Smooth muscle cell of the brain vasculature (primary cell): ENCODE results near the gene KRT77.

Source experiments
- DNase-seq: peaks from one replicate; pipeline ENCODE4 v3.0.0-alpha.2; 2012; ENCODE audit warnings: low read depth, low spot score

KRT77 gene

DNA sequence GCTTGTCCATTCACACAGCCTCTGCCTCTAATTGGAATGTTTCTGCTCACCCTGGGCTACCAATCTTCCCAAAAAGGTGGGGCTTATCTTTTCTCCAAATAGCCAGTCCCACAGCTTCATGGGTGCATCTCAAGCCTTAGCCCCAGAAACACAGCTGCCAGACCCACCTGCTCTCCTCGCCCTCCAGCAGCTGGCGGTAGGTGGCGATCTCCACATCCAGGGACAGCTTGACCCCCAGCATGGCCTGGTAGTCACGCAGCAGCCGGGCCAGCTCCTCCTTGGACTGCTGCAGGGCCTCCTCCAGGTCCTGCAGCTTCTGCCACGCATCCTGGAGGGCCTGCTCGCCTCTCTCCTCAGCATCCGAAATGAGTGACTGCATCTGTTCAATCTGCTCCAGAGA is 11.1 kb downstream of the KRT77 start:
- no peak for DNase-seq

DNA sequence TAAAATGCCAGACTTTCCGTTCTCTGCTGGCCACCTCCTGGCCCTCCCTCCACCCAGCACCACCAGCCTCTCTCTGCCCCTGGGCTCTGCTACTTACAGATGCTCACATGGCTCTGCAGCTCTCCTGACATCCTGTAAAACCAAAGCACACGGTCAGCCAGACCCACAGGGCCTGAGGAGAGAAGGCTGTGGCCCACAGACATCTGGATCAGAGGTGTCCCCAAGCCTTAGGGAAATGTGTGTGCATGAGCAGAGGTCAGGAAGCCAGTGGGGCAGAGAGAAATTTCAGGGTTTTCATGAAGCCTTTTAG is 11.5 kb downstream of the KRT77 start:
- no peak for DNase-seq

DNA sequence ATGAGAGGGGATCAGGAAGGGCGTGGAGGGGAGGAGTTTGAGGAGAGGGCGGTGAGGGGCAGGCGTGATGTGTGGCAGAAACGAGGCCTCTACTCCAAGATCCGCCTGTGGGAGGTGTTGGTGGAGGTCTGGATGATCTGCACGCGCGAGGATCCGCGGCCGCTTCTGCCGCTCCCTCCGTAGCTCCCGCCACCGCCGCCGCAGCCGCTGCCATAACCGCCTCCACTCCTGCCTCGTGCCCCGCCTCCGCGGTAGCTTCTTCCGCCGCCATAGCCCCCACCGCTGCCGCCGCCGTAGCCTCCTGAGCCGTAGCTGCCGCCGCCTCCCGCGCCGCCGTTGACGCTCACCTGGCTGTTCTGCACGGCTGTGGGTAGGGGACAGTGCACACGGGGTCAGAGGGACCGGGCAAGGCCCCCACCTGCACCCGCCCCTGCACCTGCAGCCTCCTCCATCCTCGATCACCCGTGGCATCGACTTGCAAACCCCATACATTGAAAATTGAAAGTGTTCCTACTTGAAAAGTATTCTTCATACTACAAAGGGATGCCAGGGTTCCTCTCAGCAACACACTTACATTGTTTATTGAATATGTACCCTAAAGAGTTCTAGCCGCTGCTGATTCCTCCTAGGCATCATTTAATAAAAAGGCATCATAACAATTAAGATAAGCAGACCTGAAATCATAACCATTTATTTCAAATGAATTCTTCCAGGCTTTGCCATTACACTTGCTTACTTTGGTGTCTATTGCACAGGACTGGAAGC is 12.1 kb downstream of the KRT77 start:
- DNase-seq, result no peak

DNA sequence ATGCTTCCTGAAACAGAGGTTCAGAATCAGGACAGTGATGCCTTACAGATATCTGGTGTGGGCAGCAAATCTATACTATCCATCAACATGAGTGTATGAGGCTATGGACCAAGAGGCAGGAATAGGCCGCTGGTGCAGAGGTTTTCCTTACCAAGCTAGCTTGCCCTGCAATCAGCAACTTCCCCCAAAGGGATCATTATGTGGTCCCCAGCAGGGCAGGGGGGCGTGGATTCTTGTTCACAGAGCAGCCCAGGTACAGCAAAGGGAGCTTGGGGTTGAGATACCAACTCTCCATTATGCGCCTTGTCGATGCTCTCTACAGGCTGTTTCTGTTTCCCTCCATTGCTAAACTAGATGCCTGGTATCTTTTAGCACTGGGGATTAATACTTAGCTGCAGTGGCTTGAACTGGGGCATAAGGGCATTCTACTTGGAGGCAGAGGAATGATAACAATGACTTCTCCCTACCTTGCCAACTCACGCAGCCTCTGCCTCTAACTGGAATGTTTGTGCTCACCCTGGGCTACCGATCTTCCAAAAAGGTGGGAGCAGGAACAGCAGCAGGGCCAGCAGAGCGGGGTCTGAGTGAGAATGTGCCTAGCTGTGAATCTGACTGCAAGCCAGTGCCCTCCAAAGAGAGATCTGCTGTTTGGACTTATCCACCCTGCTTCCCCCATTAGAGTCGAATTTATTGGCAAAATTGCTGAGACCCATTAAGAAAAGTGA is 12.8 kb downstream of the KRT77 start:
- DNase-seq, result no peak

DNA sequence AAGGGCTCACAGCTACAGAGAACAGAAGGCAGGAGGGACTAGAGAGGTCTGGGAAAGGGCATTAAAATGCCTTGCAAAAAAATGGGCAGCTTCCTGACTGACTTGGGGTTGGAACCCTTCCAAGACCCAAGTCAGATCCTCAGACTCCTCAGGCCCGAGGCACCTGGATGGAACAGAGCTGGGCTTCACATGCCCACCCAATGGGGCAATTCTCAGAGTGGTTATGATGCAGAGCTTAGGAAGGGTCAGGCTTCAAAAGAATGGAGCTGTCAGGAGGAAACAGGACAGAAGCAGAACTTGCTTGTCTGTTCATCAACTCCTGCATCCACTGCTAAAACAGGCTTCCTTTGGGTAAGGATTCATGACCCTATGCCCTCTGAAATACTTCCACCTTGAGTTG is 13.4 kb downstream of the KRT77 start:
- no peak for DNase-seq

DNA sequence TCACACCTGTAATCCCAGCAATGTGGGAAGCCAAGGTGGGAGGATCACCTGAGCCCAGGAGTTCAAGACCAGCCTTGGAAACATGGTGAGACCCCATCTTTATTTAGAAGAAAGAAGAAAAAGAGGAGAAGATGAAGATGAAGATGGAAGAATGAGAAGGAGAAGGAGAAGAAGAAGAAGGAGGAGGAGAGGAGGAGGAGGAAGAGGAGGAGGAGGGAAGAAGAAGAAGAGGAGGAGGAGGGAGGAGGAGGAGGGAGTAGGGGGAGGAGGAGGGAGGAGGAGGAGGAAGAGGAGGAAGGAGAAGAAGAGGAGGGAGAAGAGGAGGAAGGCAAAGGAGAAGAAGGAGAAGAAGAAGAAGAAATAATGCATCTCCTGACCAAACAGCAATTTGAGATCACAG is 14.1 kb downstream of the KRT77 start:
- DNase-seq, result no peak

DNA sequence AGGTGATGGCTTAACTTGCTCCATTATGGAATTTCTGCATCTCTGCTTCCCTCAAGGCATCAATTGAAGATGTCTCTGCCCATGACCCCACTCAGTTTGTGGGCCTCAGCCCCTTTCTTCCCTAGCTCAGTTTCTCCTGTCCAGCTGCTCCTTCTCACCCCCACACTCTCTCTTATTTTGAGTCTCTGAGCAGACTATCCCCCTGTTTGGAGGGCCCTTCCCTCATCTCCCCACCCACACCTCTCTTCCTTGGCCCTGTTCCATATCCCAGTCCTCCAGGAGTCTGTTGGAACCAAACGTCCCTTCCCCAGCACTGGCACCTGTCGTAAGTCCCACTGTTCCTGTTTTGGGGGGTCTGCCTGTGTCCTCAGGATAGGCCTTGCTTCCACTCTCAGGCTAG is 14.8 kb downstream of the KRT77 start:
- no peak for DNase-seq

DNA sequence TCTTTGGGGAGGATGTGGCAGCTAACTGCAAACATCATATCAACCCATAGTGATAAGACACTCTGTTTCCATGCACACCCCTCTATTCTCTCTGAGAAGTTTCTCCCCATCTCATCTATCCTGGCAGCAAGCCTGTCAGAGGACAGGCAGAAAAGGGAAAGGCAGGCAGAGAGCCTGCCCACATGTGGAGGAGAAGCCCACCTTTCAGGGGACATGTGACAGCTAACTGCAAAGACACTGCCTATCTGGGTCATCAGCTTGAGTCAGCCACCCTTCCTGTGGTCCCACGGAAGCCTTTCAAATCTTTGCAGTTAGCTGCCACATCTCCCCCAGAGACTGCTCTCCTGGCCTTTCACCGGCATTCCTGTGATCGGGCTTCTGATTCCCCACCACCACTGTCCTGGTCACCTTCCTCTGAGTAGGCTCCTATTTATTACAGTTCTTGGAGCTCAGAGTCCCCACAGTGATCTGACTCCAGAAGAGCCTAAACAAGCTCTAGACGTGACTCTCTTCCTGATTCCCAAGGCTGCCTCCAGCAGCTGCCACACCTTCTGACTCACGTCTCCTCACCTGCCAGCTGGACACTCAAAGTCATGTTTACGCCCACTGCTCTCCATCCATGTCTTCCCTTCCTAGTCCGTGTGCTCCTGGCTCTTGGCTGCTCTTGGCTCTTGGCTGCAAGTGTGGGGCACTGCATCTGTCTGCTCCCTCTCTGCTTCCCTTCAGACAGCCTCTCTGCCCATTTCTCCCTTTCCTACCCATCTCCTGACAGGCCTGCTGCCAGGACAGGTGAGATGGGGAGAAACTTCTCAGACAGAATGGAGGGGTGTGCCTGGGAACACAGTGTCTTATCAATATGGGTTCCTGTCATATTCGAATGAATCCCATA is 15.6 kb downstream of the KRT77 start:
- DNase-seq, result no peak

DNA sequence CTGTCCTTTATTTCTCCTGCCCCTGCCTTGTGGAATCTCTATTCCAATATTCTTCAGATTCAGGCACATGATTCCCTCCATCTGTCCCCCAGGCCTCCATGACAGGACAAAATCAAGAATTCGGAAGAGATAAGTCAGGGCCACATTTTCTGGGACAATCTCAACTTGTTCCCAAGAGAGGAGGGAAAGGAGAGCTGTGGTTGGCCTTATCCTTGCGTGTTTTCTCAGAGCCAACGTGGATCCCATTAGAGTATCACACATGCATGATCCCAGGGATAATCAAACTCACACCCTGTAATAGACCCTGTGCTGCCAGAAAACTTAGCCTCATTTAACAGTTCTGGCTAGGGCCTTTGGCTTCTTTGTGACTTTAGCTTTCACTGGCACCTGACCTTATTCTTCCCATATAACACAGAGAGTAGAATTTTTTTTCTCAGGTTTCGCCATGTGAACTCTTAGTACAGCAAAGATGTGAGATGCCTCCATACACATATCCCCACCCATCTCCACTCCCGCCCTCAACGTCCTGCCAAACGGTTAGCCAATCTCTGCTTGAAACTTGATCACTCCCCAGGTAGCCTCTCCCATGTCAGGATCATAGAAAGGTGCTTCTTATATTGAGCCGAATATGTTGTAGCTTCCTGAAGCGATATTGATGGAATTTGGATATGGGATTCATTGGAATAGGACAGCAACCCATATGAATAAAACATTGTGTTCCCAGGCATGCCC is 16.4 kb downstream of the KRT77 start:
- DNase-seq, result no peak

DNA sequence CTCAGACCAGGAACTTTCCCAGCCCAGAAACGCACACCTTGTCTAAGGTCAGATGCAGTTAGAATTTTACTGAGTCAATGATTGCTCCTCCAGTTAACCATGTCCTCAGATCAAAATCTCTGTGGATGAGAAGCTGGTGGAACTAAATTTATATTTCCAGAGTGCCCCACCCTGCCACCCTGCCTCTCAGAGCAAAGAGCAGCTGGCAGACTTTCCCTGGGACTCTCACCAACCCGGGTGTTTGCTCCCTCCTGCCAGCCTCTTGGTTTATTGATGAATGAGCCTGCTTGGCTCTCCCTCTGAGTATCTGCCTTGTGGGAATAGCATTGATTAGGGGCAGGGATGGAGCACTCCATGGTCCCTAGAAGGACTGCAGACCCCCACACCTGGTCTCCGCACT is 17.3 kb downstream of the KRT77 start:
- no peak for DNase-seq

DNA sequence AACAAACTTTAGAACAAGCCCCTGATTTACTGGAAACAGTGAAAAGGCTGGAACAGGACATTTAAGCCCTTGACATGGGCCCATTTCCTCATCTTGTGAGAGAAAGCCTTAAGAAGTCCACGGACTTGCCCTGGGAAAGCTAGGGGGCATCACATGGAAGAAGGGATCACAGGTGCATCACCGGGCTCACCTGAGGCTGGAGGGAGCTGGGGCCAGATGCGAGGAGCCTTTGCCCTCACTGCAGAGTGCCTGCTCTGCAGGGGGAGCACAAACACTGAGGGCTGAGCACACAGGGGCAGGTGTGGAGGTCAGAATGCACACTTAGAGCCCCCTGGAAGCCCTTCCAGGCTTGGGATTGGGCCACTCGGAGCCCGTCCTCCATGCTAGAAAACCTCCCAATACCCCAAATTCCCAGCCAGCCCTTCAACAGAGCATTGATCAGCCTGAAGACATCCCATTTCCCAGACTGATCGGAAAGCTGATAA is 17.9 kb downstream of the KRT77 start:
- no peak for DNase-seq

DNA sequence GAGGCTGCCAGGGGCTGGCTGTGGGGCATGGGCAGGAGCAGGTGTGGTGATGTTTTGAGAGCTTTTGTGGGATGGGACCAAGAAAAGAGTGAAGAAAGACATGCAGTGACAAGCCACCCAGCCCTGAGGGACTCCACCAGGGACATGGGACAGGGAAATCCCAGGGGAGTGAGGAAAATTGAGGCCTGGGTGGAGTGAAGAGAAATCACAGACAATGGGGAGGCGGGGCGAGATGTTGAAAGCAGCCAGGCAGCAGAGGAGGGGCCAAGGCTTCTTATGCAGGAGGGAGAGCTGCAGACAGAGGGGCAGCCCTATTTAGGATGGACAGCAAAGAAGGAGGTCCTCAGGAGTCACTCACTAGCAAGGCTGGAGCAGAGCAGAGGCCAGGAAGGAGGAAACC is 18.9 kb downstream of the KRT77 start:
- no peak for DNase-seq

DNA sequence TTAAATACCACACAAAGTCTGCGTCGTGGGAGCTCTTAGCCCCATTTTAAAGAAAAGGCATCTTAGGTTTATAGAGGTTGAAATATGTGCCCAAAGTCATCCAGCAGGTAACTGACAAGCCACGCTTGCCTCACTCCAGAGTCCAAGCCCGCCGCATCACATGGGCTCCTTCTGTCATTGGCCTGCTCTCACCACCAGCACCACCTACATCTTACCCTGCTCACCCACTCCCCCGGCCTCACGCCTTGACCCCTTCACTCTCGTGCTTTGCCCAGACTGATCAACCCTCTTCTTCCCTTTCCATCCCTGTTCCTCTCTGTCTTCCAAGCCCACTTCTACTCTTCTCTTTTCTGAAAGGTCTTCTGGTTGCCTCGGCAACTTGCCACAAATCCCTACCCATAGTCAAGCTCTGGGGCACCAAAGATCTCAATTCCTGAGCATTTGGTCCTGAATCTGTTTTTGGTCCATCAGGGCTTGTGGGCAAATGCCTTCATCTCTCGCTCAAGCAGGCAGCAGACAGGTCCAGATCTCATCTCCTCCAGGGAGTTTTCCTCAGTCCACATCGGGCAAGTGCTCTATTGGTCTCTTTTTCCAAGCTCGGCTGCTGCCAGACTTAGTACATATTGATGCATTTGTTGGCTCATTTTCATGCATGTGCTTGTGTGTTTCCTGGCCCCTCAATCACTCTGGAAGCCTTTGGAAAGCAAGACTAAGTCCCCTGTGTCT is 19.6 kb downstream of the KRT77 start:
- DNase-seq, result no peak

DNA sequence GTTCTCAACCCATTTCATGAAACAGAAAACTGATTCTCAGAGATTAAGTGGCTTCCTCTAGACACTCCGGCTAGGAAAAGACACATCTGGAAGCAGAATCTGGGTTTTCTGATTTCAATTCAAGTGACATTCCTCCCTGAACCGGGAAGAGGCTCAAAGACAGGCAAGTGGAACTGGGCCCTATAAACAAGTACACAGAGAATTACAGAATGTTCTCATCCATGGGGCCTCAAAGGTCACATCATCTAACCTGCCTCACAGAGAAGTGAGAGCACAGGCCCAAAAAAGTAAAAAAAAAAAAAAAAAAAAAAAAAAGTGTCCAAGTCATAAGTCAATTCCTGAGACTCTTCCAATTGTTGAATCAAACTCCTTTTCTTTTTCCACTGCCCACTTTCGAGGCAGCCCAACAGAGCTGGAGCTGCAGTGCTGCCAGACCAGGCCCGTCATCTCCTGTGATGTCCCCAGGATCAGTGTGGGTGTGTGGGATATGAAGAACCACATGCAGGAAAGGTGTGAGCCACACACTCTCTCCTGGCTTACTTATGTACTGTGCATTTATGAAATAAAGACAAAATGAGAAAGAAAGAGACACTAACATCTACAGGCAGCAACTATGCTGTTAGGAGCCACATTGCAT is 20.3 kb downstream of the KRT77 start:
- DNase-seq, result no peak

DNA sequence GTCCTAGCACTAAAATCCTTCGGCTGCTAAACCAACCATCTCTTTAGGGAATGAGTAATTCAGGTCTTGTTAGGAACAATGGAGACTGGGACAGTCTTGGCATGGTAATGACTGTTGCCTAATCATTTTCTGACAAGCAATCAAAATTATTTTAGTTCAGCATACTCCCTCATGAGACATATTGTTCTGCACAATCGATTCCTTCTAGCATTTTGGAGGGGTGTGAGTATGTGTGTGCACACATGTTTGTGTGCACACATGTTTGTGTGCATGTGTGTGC is 21.0 kb downstream of the KRT77 start:
- no peak for DNase-seq

DNA sequence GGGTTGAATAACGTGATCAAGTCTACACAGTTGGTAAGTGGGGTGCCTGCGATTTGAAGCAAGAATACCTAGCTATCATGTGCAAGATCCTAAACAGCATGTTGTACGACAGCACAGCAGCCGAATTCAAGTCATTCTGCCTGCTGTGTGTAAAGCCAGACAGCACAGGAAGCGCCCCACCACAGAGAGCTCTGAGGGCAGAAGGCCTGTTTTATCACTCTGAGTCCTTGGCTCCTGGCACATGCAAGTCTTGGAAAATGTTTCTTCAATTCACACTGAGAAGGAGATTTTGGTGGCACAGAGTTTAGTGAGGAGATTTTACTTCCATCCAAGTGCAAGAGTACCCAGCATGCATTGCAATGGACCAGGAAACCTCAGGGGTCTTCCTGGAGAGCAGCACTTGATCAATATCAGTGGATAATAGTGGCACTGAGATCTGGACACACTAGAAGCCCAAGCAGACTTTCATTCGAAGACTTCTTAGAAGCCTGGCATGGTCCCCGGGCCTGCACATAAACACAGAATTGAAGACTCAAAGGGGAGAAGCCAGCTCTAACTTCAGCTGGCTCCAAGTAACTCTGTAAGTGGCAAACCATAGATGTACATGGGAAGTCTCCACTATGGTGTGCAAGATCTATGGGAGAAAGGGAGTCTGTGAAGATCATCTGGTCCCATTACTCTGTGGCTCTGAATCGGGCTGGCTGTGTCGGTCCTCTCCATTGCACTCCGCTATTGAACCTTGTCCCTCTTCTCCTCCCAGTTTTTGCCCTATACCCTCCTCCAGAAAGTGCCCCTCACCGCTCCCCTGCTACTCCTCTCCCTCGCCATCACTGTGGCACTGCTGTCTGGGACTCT is 21.6 kb downstream of the KRT77 start:
- no peak for DNase-seq

DNA sequence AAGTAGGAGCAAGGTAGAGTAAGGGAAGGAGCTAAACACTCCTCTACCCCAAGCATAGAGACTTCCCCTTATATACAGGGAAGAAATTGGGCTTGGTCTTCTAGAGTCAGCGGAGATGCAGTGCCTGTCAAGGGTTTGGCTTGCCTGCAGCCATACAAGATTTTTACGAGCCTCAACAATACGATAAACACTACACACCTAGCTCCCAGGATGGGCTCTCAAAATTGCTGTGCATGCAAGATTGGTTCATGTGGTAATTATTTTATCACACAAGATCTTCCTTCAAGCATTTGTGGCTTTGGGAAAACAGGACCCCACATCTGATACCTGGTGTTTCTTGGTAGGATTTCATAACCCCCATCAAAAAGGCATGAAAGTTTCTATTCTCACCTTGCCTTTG is 23.0 kb downstream of the KRT77 start, which contains the start of gene KRT1:
Gene KRT1 (minus strand): TSS at position 45 of the 400 bp plus-strand sequence. CDS start 59 bp downstream, outside the sequence.
- DNase-seq, result no peak

DNA sequence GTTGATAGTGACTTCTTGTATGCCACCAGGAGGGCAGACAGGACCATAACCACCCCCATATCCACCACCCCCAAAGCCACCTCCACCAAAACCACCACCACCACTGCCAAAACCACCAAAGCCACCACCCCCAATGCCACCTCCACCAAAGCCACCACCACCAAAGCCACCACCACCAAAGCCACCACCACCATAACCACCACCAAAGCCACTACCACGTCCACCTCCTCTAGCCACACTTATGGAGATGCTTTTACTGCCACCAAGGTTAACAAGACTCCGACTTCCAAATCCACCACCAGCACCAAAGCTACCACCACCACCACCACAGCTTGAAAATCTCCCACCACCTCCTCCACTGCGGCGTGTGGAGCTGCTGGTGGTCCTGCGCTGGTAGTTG is 23.4 kb downstream of the KRT77 start:
- DNase-seq, result no peak

DNA sequence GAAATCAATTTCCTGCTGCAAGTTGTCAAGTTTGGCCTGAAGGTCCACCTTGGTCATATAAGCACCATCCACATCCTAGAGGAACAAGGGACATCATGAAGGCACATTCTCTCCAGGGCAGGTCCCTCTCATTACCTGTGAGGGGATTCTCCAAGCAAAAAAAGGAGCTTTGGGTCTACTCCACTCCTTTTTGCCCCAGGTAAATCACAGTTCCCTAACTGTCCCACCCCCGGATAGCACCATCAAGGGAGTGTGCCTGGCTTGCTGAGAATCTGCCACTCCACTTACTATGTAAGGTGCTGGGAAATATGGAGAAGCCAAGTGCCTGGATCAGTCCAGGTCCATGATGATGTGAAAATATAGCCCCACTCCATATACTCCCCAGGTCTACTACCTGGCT is 25.7 kb downstream of the KRT77 start:
- DNase-seq, result no peak

DNA sequence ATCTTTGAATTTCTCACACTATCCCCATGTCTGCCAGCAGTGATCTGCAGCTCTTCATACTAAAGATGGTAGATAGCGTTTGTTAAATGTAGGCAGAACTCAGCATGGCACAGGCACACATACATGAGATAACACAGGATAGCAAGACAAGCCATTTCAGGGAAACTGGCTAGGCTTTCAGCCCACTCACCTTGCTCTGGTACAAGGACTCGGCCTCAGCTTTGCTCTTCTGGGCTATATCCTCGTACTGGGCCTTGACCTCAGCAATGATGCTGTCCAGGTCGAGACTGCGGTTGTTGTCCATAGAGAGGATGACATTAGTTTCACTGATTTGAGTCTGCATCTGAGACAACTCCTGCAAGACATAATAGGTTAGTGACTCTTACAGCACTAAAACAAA is 26.2 kb downstream of the KRT77 start:
- no peak for DNase-seq
